GM12878 (cell line): Measurements from ENCODE around the gene APOC1. TPM values are rescaled to one million over a fixed set of nuclear protein-coding genes. Genes with fewer than 3 reads are reported as not detected.

Experiments
- ATAC-seq: fragments of 200-7000 bp; cut with Tn5 transposase; 3 replicates; pipeline ENCODE4 v1.9.1; 2020; ENCODE audit warnings: mild to moderate bottlenecking, moderate library complexity
- BruUV-seq: library from RNA; stranded (reverse); fragments of 400-500 nt; replicated peaks from 2 replicates; lab custom pipeline; 2021; lab: Mats Ljungman, UMichigan
- CTCF ChIA-PET: fragments of 300-600 bp; sonication (Branson Sonifier 250); formaldehyde crosslinking; extraction: SDS; loops from one replicate; lab custom pipeline; 2021; ENCODE audit warnings: inconsistent platforms; lab: Yijun Ruan, JAX
- POLR2A ChIA-PET: fragments of 350-600 bp; formaldehyde crosslinking; extraction: SDS; loops from one replicate; lab custom pipeline; 2021; ENCODE audit warnings: inconsistent platforms; lab: Charles Lee
- RAD21 ChIA-PET: fragments of 300-600 bp; sonication (Branson Sonifier 250); formaldehyde crosslinking; loops from one replicate; lab custom pipeline; 2023; ENCODE audit warnings: antibody characterized with exemption; ENCODE audit not compliant: unreplicated experiment; lab: Charles Lee
- SMC1A ChIA-PET: fragments of 300-600 bp; sonication (Branson Sonifier 250); formaldehyde crosslinking; loops from one replicate; lab custom pipeline; 2023; ENCODE audit not compliant: unreplicated experiment, uncharacterized antibody; lab: Charles Lee
- DNase-seq: peaks from one replicate; pipeline ENCODE4 v3.0.0-alpha.2; 2011; ENCODE audit warnings: low read depth, low spot score
- FAIRE-seq: peaks from 3 replicates; lab custom pipeline; 2011; peaks lifted over from hg19 to GRCh38; lab: Jason Lieb, UNC
- H2AFZ ChIP-seq: 2 replicates; pipeline ENCODE4 v1.6.0; 2011; ENCODE audit warnings: low read depth, low read length, control low read depth; ENCODE audit not compliant: control insufficient read depth
- H3K27ac ChIP-seq: 2 replicates; pipeline ENCODE4 v1.5.1; 2011; ENCODE audit warnings: control low read depth; ENCODE audit not compliant: control insufficient read depth, insufficient read depth
- H3K27me3 ChIP-seq, 2 experiments: replicated peaks in 1 of 2; 2 replicates each; pipeline versions ENCODE4 v1.6.0 to v1.6.1; 2011; ENCODE audit warnings: low read length in 1 of 2; ENCODE audit not compliant: control insufficient read depth in 2 of 2, insufficient read depth in 2 of 2
- H3K36me3 ChIP-seq, 2 experiments: 2 replicates each; pipeline ENCODE4 v1.5.1; 2011; ENCODE audit warnings: low read length in 1 of 2; ENCODE audit not compliant: control insufficient read depth in 2 of 2, insufficient read depth in 2 of 2
- H3K4me1 ChIP-seq: 2 replicates; pipeline ENCODE4 v1.6.1; 2011; ENCODE audit warnings: mild to moderate bottlenecking, low read length, moderate library complexity, mixed read lengths; ENCODE audit not compliant: control insufficient read depth, insufficient read depth
- H3K4me2 ChIP-seq: 2 replicates; pipeline ENCODE4 v1.6.0; 2011; ENCODE audit warnings: control low read depth; ENCODE audit not compliant: control insufficient read depth, insufficient read depth
- H3K4me3 ChIP-seq: fragments of 200-600 bp; sonication (generic); 2 replicates; pipeline ENCODE4 v1.5.1; 2016
- H3K79me2 ChIP-seq: 2 replicates; pipeline ENCODE4 v1.6.0; 2011; ENCODE audit warnings: low read length; ENCODE audit not compliant: control insufficient read depth, insufficient read depth
- H3K9ac ChIP-seq: 2 replicates; pipeline ENCODE4 v1.8.0; 2011; ENCODE audit warnings: low read length, control low read depth, mixed read lengths; ENCODE audit not compliant: control insufficient read depth, insufficient read depth
- H3K9me3 ChIP-seq: replicated peaks from 3 replicates; pipeline ENCODE4 v1.5.1; 2011; ENCODE audit warnings: mild to moderate bottlenecking, low read length; ENCODE audit not compliant: control insufficient read depth, insufficient read depth
- H4K20me1 ChIP-seq: 2 replicates; pipeline ENCODE4 v1.6.0; 2011; ENCODE audit not compliant: control insufficient read depth, insufficient read depth
- BACH1 ChIP-seq: fragments of 450-650 bp; IDR thresholded peaks from 2 replicates; pipeline ENCODE4 v1.6.1; 2017; ENCODE audit warnings: mild to moderate bottlenecking, borderline replicate concordance
- BCL11A ChIP-seq: IDR thresholded peaks from 2 replicates; pipeline ENCODE4 v1.6.1; 2011; ENCODE audit warnings: low read depth, low read length
- CBFB ChIP-seq: IDR thresholded peaks from 2 replicates; pipeline ENCODE4 v1.6.1; 2016; ENCODE audit warnings: antibody characterized with exemption, low read depth
- CREM ChIP-seq: IDR thresholded peaks from 2 replicates; pipeline ENCODE4 v1.6.1; 2014; ENCODE audit warnings: antibody characterized with exemption, low read depth
- E2F4 ChIP-seq: IDR thresholded peaks from 2 replicates; pipeline ENCODE4 v1.6.1; 2012; ENCODE audit warnings: low read depth, low read length, improper control_type of control experiment
- GABPA ChIP-seq: IDR thresholded peaks from 2 replicates; pipeline ENCODE4 v1.6.1; 2014; ENCODE audit warnings: antibody characterized with exemption, low read depth, mild to moderate bottlenecking, inconsistent platforms
- MEF2A ChIP-seq: IDR thresholded peaks from 2 replicates; pipeline ENCODE4 v1.6.1; 2011; ENCODE audit warnings: low read depth, mild to moderate bottlenecking, low read length, moderate library complexity; ENCODE audit not compliant: insufficient read depth
- MYC ChIP-seq: IDR thresholded peaks from 2 replicates; pipeline ENCODE4 v1.6.1; 2011; ENCODE audit warnings: mild to moderate bottlenecking, low read length, moderate library complexity, inconsistent platforms; ENCODE audit not compliant: insufficient read depth, insufficient replicate concordance, insufficient read length, severe bottlenecking
- NRF1 ChIP-seq: conservative IDR thresholded peaks from 2 replicates; pipeline ENCODE4 v1.6.1; 2011; ENCODE audit warnings: mild to moderate bottlenecking, low read depth, low read length, improper control_type of control experiment
- POLR2AphosphoS5 ChIP-seq: IDR thresholded peaks from 2 replicates; pipeline ENCODE4 v1.6.1; 2011; ENCODE audit warnings: mild to moderate bottlenecking, low read length, inconsistent platforms
- SMC3 ChIP-seq: IDR thresholded peaks from 2 replicates; pipeline ENCODE4 v1.6.1; 2011; ENCODE audit warnings: low read length, improper control_type of control experiment, borderline replicate concordance
- SUPT20H ChIP-seq: IDR thresholded peaks from 2 replicates; pipeline ENCODE4 v1.6.1; 2011; ENCODE audit warnings: low read depth, mild to moderate bottlenecking, low read length, moderate library complexity, borderline replicate concordance; ENCODE audit not compliant: control insufficient read depth
- ZNF274 ChIP-seq: IDR thresholded peaks from one replicate; pipeline ENCODE4 v1.8.0; 2011; ENCODE audit not compliant: insufficient read length, insufficient read depth
- WGBS: methylation state at CpG from one replicate; pipeline ENCODE4 v1.1.6; 2016; ENCODE audit warnings: low lambda C conversion rate; ENCODE audit not compliant: insufficient replicate concordance, insufficient coverage; ENCODE audit errors: missing lambda C conversion rate; 5-methylcytosine and 5-hydroxymethylcytosine counted together
- in situ Hi-C: fragments of 300-500 bp; cut with MboI; formaldehyde crosslinking; loops from 9 replicates; pipeline ENCODE4 v1.14.3; 2018; ENCODE audit warnings: mixed read lengths
- intact Hi-C: fragments of 100-400 bp; cut with micrococcal nuclease; formaldehyde crosslinking; loops from one replicate; pipeline ENCODE4 v1.14.2; 2022; ENCODE audit not compliant: unreplicated experiment
- polyA plus RNA-seq, 11 experiments: library from polyadenylated mRNA; depleted of rRNA in 4 of 11; unstranded in 6 of 11; stranded (reverse) in 5 of 11; fragments of >200 nt; fragmentation: Nextera tagmentation in 4 of 11; fragmentation: Illumina TruSeq in 1 of 11; extraction: Ambion mirVana in 4 of 11; extraction: Trizol in 1 of 11; gene quantifications; 1 replicate in 1 of 11; 2 replicates in 10 of 11; pipeline versions ENCODE4 v1.2.1 to v1.2.3, GENCODE V29; 2011 to 2016; ENCODE audit warnings: inconsistent platforms in 2 of 11, missing spikeins in 2 of 11, low read depth in 1 of 11
- total RNA-seq, 4 experiments: library from RNA; depleted of rRNA in 3 of 4; stranded (reverse); fragments of >200 nt in 3 of 4; fragmentation: Illumina TruSeq in 1 of 4; extraction: Trizol in 1 of 4; gene quantifications; 2 replicates each; pipeline versions ENCODE4 v1.2.1 to v1.2.3, GENCODE V29; 2013 to 2021
- TF ChIP-seq, protein P1 (sequence below): IDR thresholded peaks from 2 replicates; pipeline ENCODE4 v1.6.1; 2012; ENCODE audit warnings: mild to moderate bottlenecking, low read depth, low read length
- TF ChIP-seq, protein P2 (sequence below): fragments of 150-350 bp; IDR thresholded peaks from 2 replicates; pipeline ENCODE4 v1.6.1; 2014; ENCODE audit warnings: mild to moderate bottlenecking, low read depth, low read length
- TF ChIP-seq, protein P3 (sequence below): fragments of 450-650 bp; IDR thresholded peaks from 2 replicates; pipeline ENCODE4 v1.6.1; 2017; ENCODE audit warnings: borderline replicate concordance

Gene APOC1
- total and polyA plus RNA-seq, 10 of the 15 experiments (the other 5 are each of a cell fraction or from before 2014, with no cell fraction given) = 0.73 to 4.0 (median 2.6) TPM

DNA sequence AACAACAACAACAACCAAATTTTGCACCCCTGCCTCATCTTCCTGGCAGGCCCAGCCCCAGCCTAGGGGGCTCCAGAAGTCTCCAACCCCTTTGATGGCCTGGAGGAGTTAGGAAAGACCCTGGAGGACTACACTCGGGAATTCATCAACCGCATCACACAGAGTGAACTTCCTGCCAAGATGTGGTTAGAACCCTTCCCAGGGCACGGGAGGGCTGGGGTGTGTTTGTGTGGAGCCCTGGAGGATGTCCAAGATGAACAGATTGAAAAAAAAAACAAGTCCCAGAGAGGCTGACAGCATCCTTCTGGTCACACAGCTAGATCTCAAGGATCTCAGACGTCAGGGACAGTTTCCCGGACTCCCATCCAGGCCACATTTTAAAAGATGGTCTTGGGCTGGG is 13.3 kb downstream of the APOC1 start:
- ChIA-PET SMC1A (no interaction called here), CTCF (no interaction called here), RAD21 (no interaction called here), POLR2A (no interaction called here)
- Histone ChIP-seq H3K27ac (no peak overlapping the region), H3K79me2 (no peaks in the 10 kb centered on the region), H3K9ac (no peak overlapping the region), H3K36me3 (no peaks in the 10 kb centered on the region), H3K4me2 (no peak overlapping the region), H3K9me3 (no peaks in the 10 kb centered on the region), H3K27me3 (no peaks in the 10 kb centered on the region; a peak in 1 of 4 replicates), H3K4me1 (no peaks in the 10 kb centered on the region), H3K4me3 (no peak overlapping the region), H2AFZ (no peak overlapping the region), H4K20me1 (no peaks in the 10 kb centered on the region)
- no peak for DNase-seq
- TF ChIP-seq SMC3 (no peak), BACH1 (no peak), E2F4 (no peak), GABPA (no peak), POLR2AphosphoS5 (no peak), NRF1 (no peak), CBFB (no peak), ZNF274 (no peak), MYC (no peak), MEF2A (no peak), SUPT20H (no peak), BCL11A (no peak), CREM (no peak)
- TF ChIP-seq, protein P1, sequence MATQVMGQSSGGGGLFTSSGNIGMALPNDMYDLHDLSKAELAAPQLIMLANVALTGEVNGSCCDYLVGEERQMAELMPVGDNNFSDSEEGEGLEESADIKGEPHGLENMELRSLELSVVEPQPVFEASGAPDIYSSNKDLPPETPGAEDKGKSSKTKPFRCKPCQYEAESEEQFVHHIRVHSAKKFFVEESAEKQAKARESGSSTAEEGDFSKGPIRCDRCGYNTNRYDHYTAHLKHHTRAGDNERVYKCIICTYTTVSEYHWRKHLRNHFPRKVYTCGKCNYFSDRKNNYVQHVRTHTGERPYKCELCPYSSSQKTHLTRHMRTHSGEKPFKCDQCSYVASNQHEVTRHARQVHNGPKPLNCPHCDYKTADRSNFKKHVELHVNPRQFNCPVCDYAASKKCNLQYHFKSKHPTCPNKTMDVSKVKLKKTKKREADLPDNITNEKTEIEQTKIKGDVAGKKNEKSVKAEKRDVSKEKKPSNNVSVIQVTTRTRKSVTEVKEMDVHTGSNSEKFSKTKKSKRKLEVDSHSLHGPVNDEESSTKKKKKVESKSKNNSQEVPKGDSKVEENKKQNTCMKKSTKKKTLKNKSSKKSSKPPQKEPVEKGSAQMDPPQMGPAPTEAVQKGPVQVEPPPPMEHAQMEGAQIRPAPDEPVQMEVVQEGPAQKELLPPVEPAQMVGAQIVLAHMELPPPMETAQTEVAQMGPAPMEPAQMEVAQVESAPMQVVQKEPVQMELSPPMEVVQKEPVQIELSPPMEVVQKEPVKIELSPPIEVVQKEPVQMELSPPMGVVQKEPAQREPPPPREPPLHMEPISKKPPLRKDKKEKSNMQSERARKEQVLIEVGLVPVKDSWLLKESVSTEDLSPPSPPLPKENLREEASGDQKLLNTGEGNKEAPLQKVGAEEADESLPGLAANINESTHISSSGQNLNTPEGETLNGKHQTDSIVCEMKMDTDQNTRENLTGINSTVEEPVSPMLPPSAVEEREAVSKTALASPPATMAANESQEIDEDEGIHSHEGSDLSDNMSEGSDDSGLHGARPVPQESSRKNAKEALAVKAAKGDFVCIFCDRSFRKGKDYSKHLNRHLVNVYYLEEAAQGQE = no peak
- TF ChIP-seq, protein P2, sequence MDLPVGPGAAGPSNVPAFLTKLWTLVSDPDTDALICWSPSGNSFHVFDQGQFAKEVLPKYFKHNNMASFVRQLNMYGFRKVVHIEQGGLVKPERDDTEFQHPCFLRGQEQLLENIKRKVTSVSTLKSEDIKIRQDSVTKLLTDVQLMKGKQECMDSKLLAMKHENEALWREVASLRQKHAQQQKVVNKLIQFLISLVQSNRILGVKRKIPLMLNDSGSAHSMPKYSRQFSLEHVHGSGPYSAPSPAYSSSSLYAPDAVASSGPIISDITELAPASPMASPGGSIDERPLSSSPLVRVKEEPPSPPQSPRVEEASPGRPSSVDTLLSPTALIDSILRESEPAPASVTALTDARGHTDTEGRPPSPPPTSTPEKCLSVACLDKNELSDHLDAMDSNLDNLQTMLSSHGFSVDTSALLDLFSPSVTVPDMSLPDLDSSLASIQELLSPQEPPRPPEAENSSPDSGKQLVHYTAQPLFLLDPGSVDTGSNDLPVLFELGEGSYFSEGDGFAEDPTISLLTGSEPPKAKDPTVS = no peak
- TF ChIP-seq, protein P3, sequence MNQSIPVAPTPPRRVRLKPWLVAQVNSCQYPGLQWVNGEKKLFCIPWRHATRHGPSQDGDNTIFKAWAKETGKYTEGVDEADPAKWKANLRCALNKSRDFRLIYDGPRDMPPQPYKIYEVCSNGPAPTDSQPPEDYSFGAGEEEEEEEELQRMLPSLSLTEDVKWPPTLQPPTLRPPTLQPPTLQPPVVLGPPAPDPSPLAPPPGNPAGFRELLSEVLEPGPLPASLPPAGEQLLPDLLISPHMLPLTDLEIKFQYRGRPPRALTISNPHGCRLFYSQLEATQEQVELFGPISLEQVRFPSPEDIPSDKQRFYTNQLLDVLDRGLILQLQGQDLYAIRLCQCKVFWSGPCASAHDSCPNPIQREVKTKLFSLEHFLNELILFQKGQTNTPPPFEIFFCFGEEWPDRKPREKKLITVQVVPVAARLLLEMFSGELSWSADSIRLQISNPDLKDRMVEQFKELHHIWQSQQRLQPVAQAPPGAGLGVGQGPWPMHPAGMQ = no peak
- intact Hi-C loops = no loop called here
- in situ Hi-C loops = no loop called here
- BruUV-seq = no TSS peak
- ATAC-seq = no peak
- WGBS = 4% methylated on average over 5 of the region's 5 CpGs
- FAIRE-seq = no peak
